ENCODE results near the gene SEPTIN10. TPM values are rescaled to one million over a fixed set of nuclear protein-coding genes. Genes with fewer than 3 reads are reported as not detected.

The SEPTIN10 gene
- total and polyA plus RNA-seq, 2 of the 8 experiments (the other 6 are each of a cell fraction or from before 2014, with no cell fraction given): 23.7 to 101 TPM

- Histone ChIP-seq H3K14ac (ENCODE audit: insufficient read length) (no peak overlapping the region), H2BK5ac (ENCODE audit: low read depth, low read length) (no peak overlapping the region), H3K18ac (ENCODE audit: extremely low read depth, low read length) (no peak overlapping the region), H3K27ac (ENCODE audit: low read depth, low read length) (no peak overlapping the region), H3K36me3 (ENCODE audit: control insufficient read depth in 2 of 4, insufficient read depth in 4 of 4, low read length in 3 of 4) (no peaks in the 10 kb centered on the region), H4K5ac (ENCODE audit: insufficient read length, low read depth, low read length) (no peak overlapping the region), H3K4me1 (replicated peaks in 1 of 4; ENCODE audit: control insufficient read depth in 3 of 4, insufficient read depth in 4 of 4, low read length in 3 of 4) (no peaks in the 10 kb centered on the region), H2BK15ac (ENCODE audit: low read length) (no peak overlapping the region), H3K9ac (replicated peaks in 1 of 4; ENCODE audit: extremely low read depth in 1 of 4, low read depth in 3 of 4, low read length in 3 of 4) (no peak overlapping the region), H3K27me3 (replicated peaks in 1 of 4; ENCODE audit: control insufficient read depth in 3 of 4, extremely low read depth in 1 of 4, insufficient read depth in 3 of 4, low read length in 3 of 4) (no peaks in the 10 kb centered on the region), H3K23ac (ENCODE audit: insufficient read length) (no peak overlapping the region), H4K8ac (ENCODE audit: extremely low read depth, insufficient read depth, low read length) (no peak overlapping the region), H3K4me2 (ENCODE audit: insufficient read depth in 1 of 2, low read depth in 2 of 2, low read length in 2 of 2) (no peak overlapping the region), H2AFZ (ENCODE audit: low read length) (no peak overlapping the region), H3K4ac (replicated peaks; ENCODE audit: insufficient read length, low read depth, low read length) (no peak overlapping the region), H3K4me3 (ENCODE audit: extremely low read depth in 1 of 4, insufficient read depth in 2 of 4, low read depth in 3 of 4, low read length in 4 of 4) (no peak overlapping the region), H3K79me2 (ENCODE audit: control insufficient read depth in 1 of 2, insufficient read depth in 2 of 2, low read length in 2 of 2) (no peaks in the 10 kb centered on the region), H3K56ac (replicated peaks; ENCODE audit: insufficient read length, low read depth, low read length) (no peak overlapping the region), H4K20me1 (replicated peaks in 1 of 2; ENCODE audit: control insufficient read depth in 1 of 2, insufficient read depth in 2 of 2, low read length in 2 of 2) (no peaks in the 10 kb centered on the region), H2AK5ac (ENCODE audit: low read depth, low read length) (no peak overlapping the region), H3K79me1 (ENCODE audit: low read depth, low read length) (no peaks in the 10 kb centered on the region), H2BK120ac (replicated peaks; ENCODE audit: low read depth, low read length) (no peak overlapping the region), H3K23me2 (ENCODE audit: low read depth, low read length) (no peaks in the 10 kb centered on the region), H2BK20ac (ENCODE audit: low read length) (no peak overlapping the region), H3K9me3 (ENCODE audit: insufficient read depth in 2 of 2, low read depth in 1 of 2, low read length in 1 of 2) (no peaks in the 10 kb centered on the region), H2BK12ac (ENCODE audit: low read depth, low read length) (no peak overlapping the region), H4K91ac (replicated peaks; ENCODE audit: insufficient read length, low read length) (no peak overlapping the region)
- ChIA-PET POLR2A (ENCODE audit: partially characterized antibody) (no interaction called here), CTCF (ENCODE audit: partially characterized antibody) (interaction anchor here (1.0 to 3.5 kb wide), 3 partner anchors 10 to 238 kb away, joined by 3 to 22 read pairs (median 3); no protein-coding TSS in a partner anchor)
- DNase-seq (ENCODE audit: low read depth in 1 of 2, low spot score in 2 of 2) (no peak), FAIRE-seq (no peak)
- 82% methylated on average over 3 of the region's 8 CpGs; no CpG with 5 or more reads in 1 of the 2 experiments for WGBS, 2 experiments (ENCODE audit: extremely low coverage in 1 of 2, insufficient coverage in 1 of 2, insufficient read length in 1 of 2, insufficient replicate concordance in 2 of 2, low coverage in 1 of 2, low lambda C conversion rate in 2 of 2, missing lambda C conversion rate in 1 of 2)
- TF ChIP-seq FOSL1 (IDR thresholded peaks at IDR 0.05; ENCODE audit: insufficient read depth, low read depth, low read length): no peak
- peak in 2 of 3 experiments; percentile 4 to 21; a peak in 2 of 4 replicates for TF ChIP-seq CTCF (IDR thresholded peaks at IDR 0.05; ENCODE audit: control extremely low read depth in 1 of 3, insufficient read depth in 1 of 3, low read depth in 1 of 3, low read length in 3 of 3)
- TF ChIP-seq EGR1 (IDR thresholded peaks at IDR 0.05; ENCODE audit: borderline replicate concordance, low read depth, low read length): no peak
- no peak for TF ChIP-seq JUND (IDR thresholded peaks at IDR 0.05; ENCODE audit: low read length)
- TF ChIP-seq POLR2A (IDR thresholded peaks at IDR 0.05; ENCODE audit: control extremely low read depth in 1 of 2, low read depth in 2 of 2, low read length in 2 of 2): no peak
Measured at GRCh38 chr2:109500910-109501309, 112.9 kb downstream of the SEPTIN10 start.

Measured in H1 (cell line).